ENCODE data around the gene ASIC2. TPM values are rescaled to one million over a fixed set of nuclear protein-coding genes. Genes with fewer than 3 reads are reported as not detected.

ASIC2 gene
- total and polyA plus RNA-seq, 2 experiments from 2014 or later: 0.52 to 2.8 TPM

- Histone ChIP-seq H3K4me1 (ENCODE audit: insufficient read depth) (no peaks in the 10 kb centered on the region), H3F3A (replicated peaks; ENCODE audit: low read depth) (no peaks in the 10 kb centered on the region), H3K27me3 (ENCODE audit: insufficient read depth) (no peaks in the 10 kb centered on the region), H2AFZ (no peak overlapping the region), H3K27ac (ENCODE audit: low read depth) (no peak overlapping the region), H3K79me2 (replicated peaks; ENCODE audit: insufficient read depth) (no peaks in the 10 kb centered on the region), H3K36me3 (ENCODE audit: insufficient read depth) (no peaks in the 10 kb centered on the region), H3K9me2 (ENCODE audit: insufficient read depth) (no peaks in the 10 kb centered on the region), H4K20me1 (replicated peaks; ENCODE audit: insufficient read depth) (no peaks in the 10 kb centered on the region; the same call in 1 of the 2 replicates), H3K4me2 (no peak overlapping the region), H3K4me3 (no peak overlapping the region)
- DNase-seq (ENCODE audit: low spot score) (no peak), ATAC-seq (no peak)
- no peaks in the 10 kb centered on the region for H3K36me3 Mint-ChIP-seq (ENCODE audit: low read depth)
- no peak overlapping the region for H3K27ac Mint-ChIP-seq
- H3K4me3 Mint-ChIP-seq: no peak overlapping the region
- H3K27me3 Mint-ChIP-seq (ENCODE audit: insufficient read depth, low read depth, poor library complexity): peaks cover 5% of the 10 kb centered on the region
- no peaks in the 10 kb centered on the region; the same call in 2 of the 3 replicates for H3K9me3 Mint-ChIP-seq
- H3K4me1 Mint-ChIP-seq: no peaks in the 10 kb centered on the region; the same call in 2 of the 3 replicates
- TF ChIP-seq ZNF462 (CRISPR knock-in tag; IDR thresholded peaks at IDR 0.05): no peak
- no peak for TF ChIP-seq CREB1 (CRISPR knock-in tag; IDR thresholded peaks at IDR 0.05; ENCODE audit: low read depth)
- no peak for TF ChIP-seq NANOG (IDR thresholded peaks at IDR 0.05; ENCODE audit: borderline replicate concordance)
- TF ChIP-seq CTCF (conservative IDR thresholded peaks at IDR 0.05; ENCODE audit: low read depth in 2 of 2): no peak
- no peak for TF ChIP-seq EZH2 (IDR thresholded peaks at IDR 0.05; ENCODE audit: low read depth, unreplicated experiment)
- no peak for TF ChIP-seq POLR2AphosphoS5 (IDR thresholded peaks at IDR 0.05; ENCODE audit: low read depth)
- TF ChIP-seq STAT1 (IDR thresholded peaks at IDR 0.05; ENCODE audit: unreplicated experiment): no peak
- TF ChIP-seq JUNB (IDR thresholded peaks at IDR 0.05; ENCODE audit: unreplicated experiment): no peak
- no peak for TF ChIP-seq ZNF331 (CRISPR knock-in tag; IDR thresholded peaks at IDR 0.05; ENCODE audit: low read depth)
- TF ChIP-seq ETS1 (IDR thresholded peaks at IDR 0.05): no peak
- no peak for TF ChIP-seq EZH2phosphoT487 (IDR thresholded peaks at IDR 0.05; ENCODE audit: unreplicated experiment)
- no peak for TF ChIP-seq REST (IDR thresholded peaks at IDR 0.05; ENCODE audit: unreplicated experiment)
- TF ChIP-seq ZNF114 (CRISPR knock-in tag; IDR thresholded peaks at IDR 0.05): no peak
Measured at GRCh38 chr17:33013596-33014375, 279.3 kb downstream of the ASIC2 start.
